CD14-positive monocyte (primary cell): ENCODE results near the gene PALM. TPM values are rescaled to one million over a fixed set of nuclear protein-coding genes. Genes with fewer than 3 reads are reported as not detected.

ENCODE experiments used
- DNase-seq, 3 donors: peaks; one replicate each; pipeline ENCODE4 v3.0.0-alpha.2; 2011 to 2022
- H2AFZ ChIP-seq: 2 replicates; pipeline ENCODE4 v1.6.0; 2012; ENCODE audit warnings: mild to moderate bottlenecking, low read depth, low read length, inconsistent platforms; ENCODE audit not compliant: insufficient read depth, poor library complexity, severe bottlenecking
- H3K27ac ChIP-seq, 2 donors: 1 replicate in 1 of 2; 2 replicates in 1 of 2; pipeline ENCODE4 v1.5.1; 2012 to 2013; ENCODE audit warnings: low read length in 2 of 2, control low read depth in 1 of 2, inconsistent platforms in 1 of 2, low read depth in 1 of 2, mild to moderate bottlenecking in 1 of 2
- H3K27me3 ChIP-seq, 2 donors: one replicate each; pipeline versions ENCODE4 v1.6.0 to v1.6.1; 2011 to 2013; ENCODE audit warnings: low read length in 2 of 2; ENCODE audit not compliant: control insufficient read depth in 2 of 2, insufficient read depth in 2 of 2
- H3K36me3 ChIP-seq, 2 donors: replicated peaks in 1 of 2; 1 replicate in 1 of 2; 2 replicates in 1 of 2; pipeline versions ENCODE4 v1.5.1 to v1.6.1; 2012 to 2013; ENCODE audit warnings: low read length in 2 of 2, control low read depth in 1 of 2, inconsistent platforms in 1 of 2, mild to moderate bottlenecking in 1 of 2; ENCODE audit not compliant: insufficient read depth in 2 of 2, control insufficient read depth in 1 of 2
- H3K4me1 ChIP-seq, 2 donors: 1 replicate in 1 of 2; 2 replicates in 1 of 2; pipeline versions ENCODE4 v1.5.1 to v1.6.1; 2012 to 2013; ENCODE audit warnings: low read length in 2 of 2, control low read depth in 1 of 2, inconsistent platforms in 1 of 2, mild to moderate bottlenecking in 1 of 2, moderate library complexity in 1 of 2; ENCODE audit not compliant: insufficient read depth in 2 of 2, control insufficient read depth in 1 of 2
- H3K4me2 ChIP-seq: replicated peaks from 2 replicates; pipeline ENCODE3; 2012; ENCODE audit warnings: low read length, moderate library complexity, mild to moderate bottlenecking; ENCODE audit not compliant: poor library complexity, severe bottlenecking; ENCODE audit errors: extremely low read depth
- H3K4me3 ChIP-seq, 3 experiments: fragments of 200-600 bp in 1 of 3; sonication (generic) in 1 of 3; replicated peaks in 1 of 3; 1 replicate in 2 of 3; 2 replicates in 1 of 3; pipeline ENCODE4 v1.5.1; 2011 to 2013; ENCODE audit warnings: low read length in 3 of 3, mild to moderate bottlenecking in 3 of 3, control low read depth in 2 of 3, low read depth in 2 of 3, inconsistent platforms in 1 of 3, moderate library complexity in 1 of 3
- H3K79me2 ChIP-seq: 2 replicates; pipeline ENCODE4 v1.6.0; 2012; ENCODE audit warnings: mild to moderate bottlenecking, control low read depth, inconsistent platforms, low read length, moderate library complexity; ENCODE audit not compliant: insufficient read depth
- H3K9ac ChIP-seq: 2 replicates; pipeline ENCODE4 v1.6.0; 2017; ENCODE audit warnings: low read length, mild to moderate bottlenecking; ENCODE audit not compliant: insufficient read depth, poor library complexity, severe bottlenecking
- H3K9me3 ChIP-seq, 2 donors: replicated peaks in 1 of 2; 1 replicate in 1 of 2; 2 replicates in 1 of 2; pipeline versions ENCODE4 v1.5.1 to v1.6.1; 2012 to 2013; ENCODE audit warnings: low read length in 2 of 2, control low read depth in 1 of 2; ENCODE audit not compliant: control insufficient read depth in 1 of 2, insufficient read depth in 1 of 2
- H4K20me1 ChIP-seq: 2 replicates; pipeline ENCODE4 v1.6.0; 2012; ENCODE audit warnings: mild to moderate bottlenecking, low read length, control low read depth, moderate library complexity; ENCODE audit not compliant: insufficient read depth
- H3K27ac Mint-ChIP-seq, 7 donors: one replicate each; pipeline ENCODE4 v1.8.0; 2020; ENCODE audit warnings: mild to moderate bottlenecking in 7 of 7, mixed read lengths in 7 of 7, moderate library complexity in 6 of 7, inconsistent platforms in 2 of 7
- H3K27me3 Mint-ChIP-seq, 3 donors: one replicate each; pipeline ENCODE4 v1.8.0; 2021 to 2022; ENCODE audit warnings: low read depth in 3 of 3, mild to moderate bottlenecking in 3 of 3, mixed read lengths in 3 of 3, moderate library complexity in 3 of 3, inconsistent platforms in 1 of 3
- H3K36me3 Mint-ChIP-seq, 2 donors: one replicate each; pipeline ENCODE4 v1.8.0; 2020; ENCODE audit warnings: mixed read lengths in 2 of 2, inconsistent platforms in 1 of 2, mild to moderate bottlenecking in 1 of 2
- H3K4me1 Mint-ChIP-seq: one replicate; pipeline ENCODE4 v1.8.0; 2020; ENCODE audit warnings: mild to moderate bottlenecking, mixed read lengths
- H3K4me3 Mint-ChIP-seq, 2 donors: one replicate each; pipeline ENCODE4 v1.8.0; 2020; ENCODE audit warnings: mild to moderate bottlenecking in 2 of 2, mixed read lengths in 2 of 2, moderate library complexity in 1 of 2
- H3K9me3 Mint-ChIP-seq, 7 donors: one replicate each; pipeline ENCODE4 v1.8.0; 2020 to 2022; ENCODE audit warnings: mixed read lengths in 7 of 7, mild to moderate bottlenecking in 6 of 7, moderate library complexity in 6 of 7, inconsistent platforms in 2 of 7
- WGBS: methylation state at CpG from one replicate; pipeline ENCODE4 v1.1.5; 2013; ENCODE audit warnings: missing lambda C conversion rate; ENCODE audit not compliant: insufficient coverage; 5-methylcytosine and 5-hydroxymethylcytosine counted together
- intact Hi-C, 2 donors: fragments of 100-400 bp; cut with micrococcal nuclease; formaldehyde crosslinking; loops; one replicate each; pipeline versions ENCODE4 v1.15.0 to v1.15.1; 2023
- polyA plus RNA-seq, 3 donors: library from polyadenylated mRNA; depleted of rRNA in 1 of 3; unstranded in 2 of 3; stranded (reverse) in 1 of 3; fragments of 300-500 nt in 2 of 3; fragments of >200 nt in 1 of 3; fragmentation: Illumina TruSeq in 2 of 3; gene quantifications; 1 replicate in 2 of 3; 2 replicates in 1 of 3; pipeline ENCODE4 v1.2.3, GENCODE V29; 2012 to 2021
- TF ChIP-seq, protein P1 (sequence below): fragments of 200-600 bp; IDR thresholded peaks from one replicate; pipeline ENCODE4 v1.8.0; 2022; ENCODE audit warnings: antibody characterized with exemption, mild to moderate bottlenecking

Gene PALM
- polyA plus RNA-seq, 3 donors: 0.23 TPM; not detected in 2

DNA sequence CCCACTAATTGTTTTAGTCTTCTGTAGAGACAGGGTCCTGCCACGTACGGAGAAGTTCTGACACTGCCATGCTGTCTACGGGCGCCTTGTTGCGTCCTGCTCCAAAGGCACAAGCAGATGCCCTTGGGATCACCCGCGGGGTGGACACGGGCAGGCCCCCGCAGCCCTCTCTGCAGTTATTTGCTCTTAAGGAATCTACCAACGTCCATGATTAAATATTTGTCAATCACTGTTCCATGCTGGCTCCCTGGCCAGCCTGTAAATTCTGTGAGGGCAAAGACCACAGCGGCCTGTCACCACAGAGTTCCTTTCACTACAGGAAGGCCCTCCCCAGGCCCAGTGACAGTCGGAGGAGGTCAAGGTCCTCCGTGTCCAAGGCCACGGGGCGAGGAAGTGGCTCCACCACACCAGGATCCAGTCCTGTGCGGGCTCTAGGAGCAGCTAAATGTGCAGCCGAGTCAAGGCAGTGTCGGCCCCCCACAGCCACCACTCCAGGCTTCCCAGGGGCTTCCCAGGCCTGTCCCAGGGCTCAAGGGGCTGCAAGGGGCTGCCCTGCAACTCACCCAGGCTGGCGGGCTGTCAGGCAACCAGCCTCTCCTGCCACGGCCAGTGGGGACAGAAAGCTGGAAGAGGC lies 47.8 kb upstream of the PALM start:
- Histone ChIP-seq H3K4me1 (peaks cover 45 to 62% of the 10 kb centered on the region in 2 donors), H2AFZ (peak overlapping the region; percentile 3), H3K4me3 (peak overlapping the region; percentile 61 to 93 (median 88)), H4K20me1 (peaks cover 63% of the 10 kb centered on the region), H3K27me3 (no peaks in the 10 kb centered on the region), H3K27ac (peak overlapping the region; percentile 75 to 79), H3K79me2 (peaks cover 70% of the 10 kb centered on the region), H3K9ac (peak overlapping the region; percentile 91), H3K36me3 (peaks cover 17 to 21% of the 10 kb centered on the region in 2 donors), H3K4me2 (peak overlapping the region; percentile 87), H3K9me3 (no peaks in the 10 kb centered on the region)
- peaks cover 51% of the 10 kb centered on the region for H3K4me1 Mint-ChIP-seq
- H3K4me3 Mint-ChIP-seq: peak overlapping the region; percentile 91 to 97
- intact Hi-C loops: loop anchor here in 1 of 2 donors (5.0 kb wide), 2 partner anchors 89 to 136 kb away; partner anchors contain the start of genes BSG and PTBP1
- no peak for DNase-seq
- H3K36me3 Mint-ChIP-seq: peaks cover 3 to 25% of the 10 kb centered on the region in 2 donors
- TF ChIP-seq, protein P1, sequence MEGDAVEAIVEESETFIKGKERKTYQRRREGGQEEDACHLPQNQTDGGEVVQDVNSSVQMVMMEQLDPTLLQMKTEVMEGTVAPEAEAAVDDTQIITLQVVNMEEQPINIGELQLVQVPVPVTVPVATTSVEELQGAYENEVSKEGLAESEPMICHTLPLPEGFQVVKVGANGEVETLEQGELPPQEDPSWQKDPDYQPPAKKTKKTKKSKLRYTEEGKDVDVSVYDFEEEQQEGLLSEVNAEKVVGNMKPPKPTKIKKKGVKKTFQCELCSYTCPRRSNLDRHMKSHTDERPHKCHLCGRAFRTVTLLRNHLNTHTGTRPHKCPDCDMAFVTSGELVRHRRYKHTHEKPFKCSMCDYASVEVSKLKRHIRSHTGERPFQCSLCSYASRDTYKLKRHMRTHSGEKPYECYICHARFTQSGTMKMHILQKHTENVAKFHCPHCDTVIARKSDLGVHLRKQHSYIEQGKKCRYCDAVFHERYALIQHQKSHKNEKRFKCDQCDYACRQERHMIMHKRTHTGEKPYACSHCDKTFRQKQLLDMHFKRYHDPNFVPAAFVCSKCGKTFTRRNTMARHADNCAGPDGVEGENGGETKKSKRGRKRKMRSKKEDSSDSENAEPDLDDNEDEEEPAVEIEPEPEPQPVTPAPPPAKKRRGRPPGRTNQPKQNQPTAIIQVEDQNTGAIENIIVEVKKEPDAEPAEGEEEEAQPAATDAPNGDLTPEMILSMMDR: no peak
- H3K27me3 Mint-ChIP-seq: no peaks in the 10 kb centered on the region
- no peaks in the 10 kb centered on the region for H3K9me3 Mint-ChIP-seq
- H3K27ac Mint-ChIP-seq: peak overlapping the region; percentile 86 to 96 (median 93)
- 34% methylated on average over 18 of the region's 20 CpGs for WGBS

DNA sequence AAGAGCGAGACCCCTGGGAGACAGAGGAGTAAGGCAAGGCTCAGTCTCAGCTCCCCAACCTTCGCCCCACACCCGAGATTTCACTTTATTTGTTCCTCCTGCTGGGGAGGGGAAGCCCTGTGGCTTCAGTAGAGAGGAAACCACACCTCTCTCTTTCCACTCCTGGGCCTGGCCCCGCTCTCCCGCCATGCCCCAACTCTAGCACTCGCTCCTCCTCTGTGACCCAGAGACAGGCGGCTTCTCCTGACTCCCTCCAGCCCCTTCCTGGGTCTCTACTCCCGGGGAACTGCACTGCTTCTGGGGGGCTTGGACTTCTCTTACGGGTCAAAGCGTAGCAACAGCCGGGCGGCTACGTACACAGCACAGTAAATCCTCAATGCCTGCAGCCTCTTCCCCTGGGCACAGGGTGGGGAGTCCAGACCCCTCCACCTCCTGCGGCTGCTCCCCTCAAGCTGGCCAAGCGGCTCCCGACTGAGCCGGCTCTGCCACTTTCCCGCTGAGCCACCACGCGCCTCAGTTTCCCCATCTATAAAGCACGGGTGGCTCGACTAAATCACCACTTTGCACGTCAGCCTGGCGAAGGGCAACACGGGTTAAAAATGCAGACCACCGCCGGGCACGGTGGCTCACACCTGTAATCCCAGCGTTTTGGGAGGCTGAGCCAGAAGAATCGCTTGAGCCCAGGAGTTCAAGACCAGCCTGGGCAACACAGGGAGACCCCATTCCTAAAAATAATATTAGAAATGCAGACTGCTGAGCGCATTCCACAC lies 47.1 kb upstream of the PALM start:
- no peaks in the 10 kb centered on the region for H3K27me3 Mint-ChIP-seq
- peaks cover 63% of the 10 kb centered on the region for H3K79me2 ChIP-seq
- no peaks in the 10 kb centered on the region for H3K9me3 Mint-ChIP-seq
- no peaks in the 10 kb centered on the region for H3K9me3 ChIP-seq
- peak overlapping the region; percentile 91 to 97 for H3K4me3 Mint-ChIP-seq
- intact Hi-C loops: loop anchor here in 1 of 2 donors (2.0 to 5.0 kb wide), 5 partner anchors 19 to 136 kb away; partner anchors contain the start of genes BSG, POLRMT and PTBP1
- DNase-seq: peak; percentile 48 to 59 (median 48)
- H3K4me1 ChIP-seq: peaks cover 49 to 69% of the 10 kb centered on the region in 2 donors
- H3K27me3 ChIP-seq: no peaks in the 10 kb centered on the region
- H3K4me3 ChIP-seq: peak overlapping the region; percentile 61 to 93 (median 88)
- peak overlapping the region; percentile 86 to 96 (median 93) for H3K27ac Mint-ChIP-seq
- H4K20me1 ChIP-seq: peaks cover 56% of the 10 kb centered on the region
- peak overlapping the region; percentile 67 for H2AFZ ChIP-seq
- peaks cover 16 to 20% of the 10 kb centered on the region in 2 donors for H3K36me3 ChIP-seq
- peak overlapping the region; percentile 91 for H3K9ac ChIP-seq
- peaks cover 53% of the 10 kb centered on the region for H3K4me1 Mint-ChIP-seq
- H3K36me3 Mint-ChIP-seq: peaks cover 3 to 21% of the 10 kb centered on the region in 2 donors
- TF ChIP-seq, protein P1: no peak
- under 1% methylated on average over 27 of the region's 31 CpGs for WGBS
- peak overlapping the region; percentile 87 for H3K4me2 ChIP-seq
- peak overlapping the region; percentile 75 to 79 for H3K27ac ChIP-seq
